ENCODE measurements around the gene MED28. TPM values are rescaled to one million over a fixed set of nuclear protein-coding genes. Genes with fewer than 3 reads are reported as not detected.

Gene MED28
- total and polyA plus RNA-seq, 11 donors: 4.4 to 22.1 (median 15.0) TPM

- Histone ChIP-seq H3K27me3 (no peaks in the 10 kb centered on the region), H3K27ac (no peak overlapping the region), H3K4me3 (no peak overlapping the region), H3K9me3 (peaks cover 0 to 7% (median 0%) of the 10 kb centered on the region in 12 donors), H3K4me1 (no peaks in the 10 kb centered on the region), H3K36me3 (no peaks in the 10 kb centered on the region)
- ATAC-seq (peak in 1 of 4 donors; percentile 48), DNase-seq (no peak)
- TF ChIP-seq, protein P1, sequence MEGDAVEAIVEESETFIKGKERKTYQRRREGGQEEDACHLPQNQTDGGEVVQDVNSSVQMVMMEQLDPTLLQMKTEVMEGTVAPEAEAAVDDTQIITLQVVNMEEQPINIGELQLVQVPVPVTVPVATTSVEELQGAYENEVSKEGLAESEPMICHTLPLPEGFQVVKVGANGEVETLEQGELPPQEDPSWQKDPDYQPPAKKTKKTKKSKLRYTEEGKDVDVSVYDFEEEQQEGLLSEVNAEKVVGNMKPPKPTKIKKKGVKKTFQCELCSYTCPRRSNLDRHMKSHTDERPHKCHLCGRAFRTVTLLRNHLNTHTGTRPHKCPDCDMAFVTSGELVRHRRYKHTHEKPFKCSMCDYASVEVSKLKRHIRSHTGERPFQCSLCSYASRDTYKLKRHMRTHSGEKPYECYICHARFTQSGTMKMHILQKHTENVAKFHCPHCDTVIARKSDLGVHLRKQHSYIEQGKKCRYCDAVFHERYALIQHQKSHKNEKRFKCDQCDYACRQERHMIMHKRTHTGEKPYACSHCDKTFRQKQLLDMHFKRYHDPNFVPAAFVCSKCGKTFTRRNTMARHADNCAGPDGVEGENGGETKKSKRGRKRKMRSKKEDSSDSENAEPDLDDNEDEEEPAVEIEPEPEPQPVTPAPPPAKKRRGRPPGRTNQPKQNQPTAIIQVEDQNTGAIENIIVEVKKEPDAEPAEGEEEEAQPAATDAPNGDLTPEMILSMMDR (IDR thresholded peaks at IDR 0.05): no peak
- TF ChIP-seq POLR2A (IDR thresholded peaks at IDR 0.05): no peak
- intact Hi-C loops (cut with DNase I): no loop called here
- WGBS, 4 donors: 57 to 78% (median 58%) methylated on average over 7 of the region's 7 CpGs
Measured at GRCh38 chr4:17681281-17682221, 67.1 kb downstream of the MED28 start.

GRCh38 chr4:17682222-17682566 lies 67.8 kb downstream of the MED28 start:
- Histone ChIP-seq H3K27ac (no peak overlapping the region), H3K9me3 (peaks cover 0 to 7% (median 0%) of the 10 kb centered on the region in 12 donors), H3K27me3 (no peaks in the 10 kb centered on the region), H3K36me3 (no peaks in the 10 kb centered on the region), H3K4me1 (no peaks in the 10 kb centered on the region), H3K4me3 (no peak overlapping the region)
- no peak for ATAC-seq
- no peak for DNase-seq
- intact Hi-C loops (cut with DNase I): no loop called here
- TF ChIP-seq, protein P1 (IDR thresholded peaks at IDR 0.05): no peak
- TF ChIP-seq POLR2A (IDR thresholded peaks at IDR 0.05): no peak
- WGBS, 4 donors: 55 to 69% (median 60%) methylated on average over 2 of the region's 2 CpGs

Other genes starting within 250 kb of the MED28 start
- gene QDPR, start 102.6 kb upstream of the MED28 start, total RNA-seq: 10 to 100 TPM; 22.7 to 66.2 (median 42.5) TPM
- gene QDPR, start 102.6 kb upstream of the MED28 start, polyA plus RNA-seq: 10 to 100 TPM; 25.8 to 44.3 TPM
- gene CLRN2, start 99.5 kb upstream of the MED28 start, total RNA-seq: not detected
- gene CLRN2, start 99.5 kb upstream of the MED28 start, polyA plus RNA-seq: not detected
- 100 to 1,000 TPM in 1 of 9 donors, 10 to 100 TPM in 8; 52.7 to 281 (median 66.1) TPM for gene LAP3, start 37.4 kb upstream of the MED28 start, total RNA-seq
- 10 to 100 TPM; 14.4 to 70.4 TPM for gene LAP3, start 37.4 kb upstream of the MED28 start, polyA plus RNA-seq
- gene FAM184B, start 167.0 kb downstream of the MED28 start, total RNA-seq: under 1 TPM in 1 of 9 donors, not detected in 8; 0.08 TPM
- gene FAM184B, start 167.0 kb downstream of the MED28 start, polyA plus RNA-seq: under 1 TPM in 1 of 2 donors, not detected in 1; 0.04 TPM
- 10 to 100 TPM; 14.2 to 23.5 (median 19.1) TPM for gene DCAF16, start 196.1 kb downstream of the MED28 start, total RNA-seq
- gene DCAF16, start 196.1 kb downstream of the MED28 start, polyA plus RNA-seq: 10 to 100 TPM in 1 of 2 donors, 1 to 10 TPM in 1; 6.0 to 11.1 TPM
- gene NCAPG, start 196.3 kb downstream of the MED28 start, total RNA-seq: 1 to 10 TPM in 2 of 9 donors, under 1 TPM in 6, not detected in 1; 0.21 to 5.4 (median 0.86) TPM
- gene NCAPG, start 196.3 kb downstream of the MED28 start, polyA plus RNA-seq: under 1 TPM; 0.08 TPM